Stimulated activated effector memory CD8-positive, alpha-beta T cell treated with anti-CD3 and anti-CD28 coated beads, Interleukin-12 subunit alpha, Interleukin-12 subunit beta, amount 100 ng/mL, for 72 hours (primary cell): ENCODE measurements around the gene C4BPA.

Experiments used
- ATAC-seq: fragments of 150-1000 bp; cut with Tn5 transposase; 2 replicates; pipeline ENCODE4 v1.10.0; 2021
- DNase-seq, 2 donors: peaks; one replicate each; pipeline ENCODE4 v3.0.0; 2021 to 2022; ENCODE audit warnings: low spot score in 2 of 2
- H3K27ac Mint-ChIP-seq: one replicate; pipeline ENCODE4 v1.8.0; 2022; ENCODE audit warnings: mild to moderate bottlenecking, mixed read lengths
- H3K36me3 Mint-ChIP-seq: one replicate; pipeline ENCODE4 v1.8.0; 2022; ENCODE audit warnings: mild to moderate bottlenecking, mixed read lengths
- H3K4me1 Mint-ChIP-seq: one replicate; pipeline ENCODE4 v1.8.0; 2022; ENCODE audit warnings: mixed read lengths
- H3K4me3 Mint-ChIP-seq: one replicate; pipeline ENCODE4 v1.8.0; 2022; ENCODE audit warnings: mild to moderate bottlenecking, mixed read lengths
- H3K9me3 Mint-ChIP-seq: one replicate; pipeline ENCODE4 v1.8.0; 2022; ENCODE audit warnings: mixed read lengths

Gene C4BPA

GRCh38 chr1:207174913-207175312 is 70.9 kb downstream of the C4BPA start:
- H3K9me3 Mint-ChIP-seq, result no peaks in the 10 kb centered on the region
- DNase-seq (no peak), ATAC-seq (no peak)
- H3K4me3 Mint-ChIP-seq, result no peak overlapping the region
- no peak overlapping the region for H3K27ac Mint-ChIP-seq
- no peaks in the 10 kb centered on the region for H3K4me1 Mint-ChIP-seq
- no peaks in the 10 kb centered on the region for H3K36me3 Mint-ChIP-seq

- Mint-ChIP-seq H3K27ac (no peak overlapping the region), H3K4me3 (no peak overlapping the region), H3K4me1 (no peaks in the 10 kb centered on the region), H3K36me3 (no peaks in the 10 kb centered on the region), H3K9me3 (no peaks in the 10 kb centered on the region)
- DNase-seq (no peak), ATAC-seq (no peak)
These were observed 75.0 kb downstream of the C4BPA start for GRCh38 chr1:207179036-207179435.

- H3K4me3 Mint-ChIP-seq, result no peak overlapping the region
These were observed 77.8 kb downstream of the C4BPA start for GRCh38 chr1:207181847-207182246.

GRCh38 chr1:207186503-207186902 is 82.5 kb downstream of the C4BPA start:
- no peak for DNase-seq
- Mint-ChIP-seq H3K36me3 (no peaks in the 10 kb centered on the region), H3K4me1 (no peaks in the 10 kb centered on the region), H3K9me3 (peaks cover 3% of the 10 kb centered on the region), H3K4me3 (no peak overlapping the region), H3K27ac (no peak overlapping the region)
- ATAC-seq, result no peak

More at GRCh38 chr1:207181847-207182246, 77.8 kb downstream of the C4BPA start:
- DNase-seq (no peak), ATAC-seq (no peak)
- Mint-ChIP-seq H3K4me1 (no peaks in the 10 kb centered on the region), H3K36me3 (no peaks in the 10 kb centered on the region), H3K9me3 (no peaks in the 10 kb centered on the region), H3K27ac (no peak overlapping the region)

GRCh38 chr1:207188901-207189300 is 84.9 kb downstream of the C4BPA start:
- Mint-ChIP-seq H3K36me3 (no peaks in the 10 kb centered on the region), H3K27ac (no peak overlapping the region), H3K9me3 (peaks cover 3% of the 10 kb centered on the region), H3K4me1 (no peaks in the 10 kb centered on the region), H3K4me3 (no peak overlapping the region)
- no peak for DNase-seq
- no peak for ATAC-seq

- DNase-seq (no peak), ATAC-seq (no peak)
- H3K27ac Mint-ChIP-seq, result no peak overlapping the region
- no peak overlapping the region for H3K4me3 Mint-ChIP-seq
- no peaks in the 10 kb centered on the region for H3K4me1 Mint-ChIP-seq
- no peaks in the 10 kb centered on the region for H3K36me3 Mint-ChIP-seq
- peaks cover 3% of the 10 kb centered on the region for H3K9me3 Mint-ChIP-seq
These were observed 87.0 kb downstream of the C4BPA start for GRCh38 chr1:207191061-207191460.

- ATAC-seq, result no peak
- Mint-ChIP-seq H3K36me3 (no peaks in the 10 kb centered on the region), H3K4me3 (no peak overlapping the region), H3K4me1 (no peaks in the 10 kb centered on the region), H3K9me3 (peaks cover 3% of the 10 kb centered on the region), H3K27ac (no peak overlapping the region)
- no peak for DNase-seq
These were observed 87.7 kb downstream of the C4BPA start for GRCh38 chr1:207191776-207192175.

GRCh38 chr1:207194197-207194596 is 90.2 kb downstream of the C4BPA start:
- Mint-ChIP-seq H3K4me1 (no peaks in the 10 kb centered on the region), H3K36me3 (no peaks in the 10 kb centered on the region), H3K9me3 (no peaks in the 10 kb centered on the region), H3K27ac (no peak overlapping the region), H3K4me3 (no peak overlapping the region)
- DNase-seq (no peak), ATAC-seq (no peak)
